ENCODE results near the gene RAB3C.
"Not testable (repeated sequence)": the region's sequence is repeated elsewhere in the genome, so short reads cannot be mapped to it uniquely, and the experiment has no call there.

Gene RAB3C

DNA sequence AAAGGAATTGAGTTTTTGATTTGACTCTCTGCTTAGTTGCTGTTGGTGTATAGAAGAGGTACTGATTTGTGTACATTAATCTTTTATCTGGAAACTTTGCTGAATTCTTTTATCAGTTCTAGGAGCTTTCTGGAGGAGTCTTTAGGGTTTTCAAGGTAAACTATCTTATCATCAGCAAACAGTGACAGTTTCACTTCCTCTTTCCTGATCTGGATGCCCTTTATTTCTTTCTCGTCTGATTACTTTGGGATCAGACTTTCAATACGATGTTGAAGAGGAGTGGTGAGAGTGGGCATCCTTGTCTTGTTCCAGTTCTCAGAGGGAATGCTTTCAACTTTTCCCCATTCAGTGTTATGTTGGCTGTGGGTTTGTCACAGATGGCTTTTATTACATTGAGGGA is 17.7 kb downstream of the RAB3C start:
- in situ Hi-C loops (cut with HindIII; ENCODE audit: low sequenced_read_pairs): not testable (repeated sequence)

DNA sequence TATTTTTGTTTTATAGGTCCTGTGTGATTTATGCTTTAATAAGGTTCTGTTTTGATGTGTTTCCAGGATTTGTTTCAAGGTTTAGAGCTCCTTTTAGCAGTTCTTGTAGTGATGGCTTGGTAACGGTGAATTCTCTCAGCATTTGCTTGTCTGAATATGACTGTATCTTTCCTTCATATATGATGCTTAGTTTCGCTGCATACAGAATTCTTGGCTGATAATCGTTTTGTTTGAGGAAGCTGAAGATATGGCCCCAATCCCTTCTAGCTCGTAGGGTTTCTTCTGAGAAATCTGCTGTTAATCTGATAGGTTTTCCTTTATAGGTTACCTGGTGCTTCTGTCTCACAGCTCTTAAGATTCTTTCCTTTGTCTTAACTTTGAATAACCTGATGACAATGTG is 20.0 kb downstream of the RAB3C start:
- in situ Hi-C loops (cut with HindIII; ENCODE audit: low sequenced_read_pairs): not testable (repeated sequence)

DNA sequence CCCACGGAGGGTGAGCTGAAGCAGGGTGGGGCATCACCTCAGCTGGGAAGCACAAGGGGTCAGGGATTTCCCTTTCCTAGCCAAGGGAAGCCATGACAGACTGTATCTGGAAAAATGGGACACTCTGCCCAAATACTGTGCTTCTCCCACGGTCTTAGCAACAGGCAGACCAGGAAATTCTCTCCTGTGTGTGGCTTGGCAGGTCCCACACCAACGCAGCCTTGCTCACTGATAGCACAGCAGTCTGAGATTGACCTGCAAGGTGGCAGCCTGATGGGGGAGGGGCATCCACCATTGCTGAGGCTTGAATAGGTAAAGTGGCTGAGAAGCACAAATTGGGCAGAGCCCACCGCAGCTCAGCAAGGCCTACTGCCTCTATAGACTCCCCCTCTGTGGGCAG is 23.2 kb downstream of the RAB3C start:
- in situ Hi-C loops (cut with HindIII; ENCODE audit: low sequenced_read_pairs): no loop called here

- in situ Hi-C loops (cut with HindIII; ENCODE audit: low sequenced_read_pairs): loop anchor here (5.0 kb wide), 1 partner anchor 64 kb away; no protein-coding TSS in a partner anchor
These were observed 33.1 kb downstream of the RAB3C start for GRCh38 chr5:58615972-58616371.

- in situ Hi-C loops (cut with HindIII; ENCODE audit: low sequenced_read_pairs): loop anchor here (5.0 kb wide), 1 partner anchor 65 kb away; no protein-coding TSS in a partner anchor
These were observed 34.4 kb downstream of the RAB3C start for GRCh38 chr5:58617241-58617640.

DNA sequence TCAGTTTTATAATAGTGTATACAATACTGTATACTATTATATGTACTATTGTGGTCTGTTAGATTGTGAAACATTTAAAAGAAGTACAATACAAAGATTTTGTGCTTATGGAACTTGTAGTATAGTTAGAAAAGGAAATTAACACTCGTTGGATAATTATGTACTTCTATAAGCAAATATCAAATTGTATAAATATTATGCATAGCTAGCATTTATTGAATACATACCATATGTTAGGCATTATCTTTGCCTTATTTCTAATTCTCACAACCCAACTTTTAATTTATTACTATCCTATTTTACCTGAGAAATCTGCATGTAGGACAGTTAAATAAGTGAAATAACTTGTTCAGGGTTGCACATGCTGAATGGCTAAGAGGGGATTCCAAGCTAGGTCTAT is 37.5 kb downstream of the RAB3C start:
- in situ Hi-C loops (cut with HindIII; ENCODE audit: low sequenced_read_pairs): no loop called here

GRCh38 chr5:58622936-58623871 is 40.3 kb downstream of the RAB3C start:
- in situ Hi-C loops (cut with HindIII; ENCODE audit: low sequenced_read_pairs): no loop called here

GRCh38 chr5:58628626-58629025 is 45.8 kb downstream of the RAB3C start:
- in situ Hi-C loops (cut with HindIII; ENCODE audit: low sequenced_read_pairs): no loop called here

DNA sequence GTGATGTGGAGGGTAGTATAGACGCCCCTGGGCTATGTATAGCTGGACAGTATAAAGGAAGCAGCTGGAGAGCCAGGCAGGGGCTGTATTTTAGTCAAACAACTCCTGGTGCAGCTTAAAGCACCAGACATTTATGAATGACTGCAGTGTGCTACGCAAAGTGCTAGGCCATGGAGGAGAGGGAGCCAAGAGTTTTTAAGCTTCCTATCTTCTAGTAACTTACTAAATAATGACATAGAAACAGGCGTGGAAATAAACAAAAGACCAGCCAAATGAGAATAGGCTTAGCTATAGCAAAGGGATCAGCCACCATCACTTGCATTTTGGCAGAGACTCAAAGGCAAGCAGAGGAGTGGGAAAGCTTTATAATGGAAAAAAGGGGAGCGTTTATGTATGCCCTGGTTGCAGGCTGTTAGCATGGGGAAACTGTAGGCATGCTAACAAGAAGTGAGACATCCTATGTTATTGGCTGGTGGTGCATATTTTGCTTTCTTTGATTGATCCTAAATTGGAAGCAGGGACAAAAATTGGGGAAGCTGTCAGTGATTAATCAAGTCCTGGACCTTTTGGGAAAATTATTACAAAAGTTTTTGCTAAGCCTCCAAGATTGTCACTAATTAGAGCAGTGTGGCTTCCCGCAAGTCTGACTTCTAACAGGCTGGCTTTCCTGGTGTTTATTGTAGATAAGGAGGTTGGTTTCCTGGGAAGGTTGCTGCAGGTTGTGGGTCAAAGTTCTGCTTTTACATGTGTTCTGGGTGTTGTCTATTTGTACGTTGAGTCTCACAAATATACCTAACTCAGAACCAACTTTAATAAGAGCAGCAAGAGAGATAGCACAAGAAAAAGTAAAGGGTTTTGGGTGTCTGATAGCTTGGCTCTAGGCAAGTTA is 46.6 kb downstream of the RAB3C start:
- in situ Hi-C loops (cut with HindIII; ENCODE audit: low sequenced_read_pairs): no loop called here

GRCh38 chr5:58631895-58632294 is 49.0 kb downstream of the RAB3C start:
- in situ Hi-C loops (cut with HindIII; ENCODE audit: low sequenced_read_pairs): no loop called here

- in situ Hi-C loops (cut with HindIII; ENCODE audit: low sequenced_read_pairs): no loop called here
These were observed 52.5 kb downstream of the RAB3C start for GRCh38 chr5:58635416-58635815.

- in situ Hi-C loops (cut with HindIII; ENCODE audit: low sequenced_read_pairs): no loop called here
These were observed 57.1 kb downstream of the RAB3C start for GRCh38 chr5:58640011-58640410.

- in situ Hi-C loops (cut with HindIII; ENCODE audit: low sequenced_read_pairs): no loop called here
These were observed 58.7 kb downstream of the RAB3C start for GRCh38 chr5:58641533-58641932.

DNA sequence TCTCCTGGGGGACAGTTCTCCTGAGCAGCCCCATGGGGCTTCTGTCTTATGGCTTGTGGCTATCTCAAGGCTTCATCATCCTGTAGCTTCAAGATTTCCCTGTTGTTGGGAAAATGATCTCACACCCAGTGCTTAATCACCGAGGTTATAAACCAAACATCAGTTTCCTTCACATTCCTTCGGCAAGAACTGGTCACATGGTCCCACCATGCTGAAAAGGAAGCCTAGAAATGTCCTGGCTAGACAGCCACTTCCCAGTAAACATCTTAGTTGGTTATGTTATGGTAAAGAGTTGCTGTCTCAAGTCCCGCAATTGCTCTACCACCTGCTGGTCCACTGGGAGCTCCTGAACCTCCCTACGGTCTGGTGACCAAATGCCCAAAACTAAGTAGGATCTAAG is 66.0 kb downstream of the RAB3C start:
- in situ Hi-C loops (cut with HindIII; ENCODE audit: low sequenced_read_pairs): no loop called here

GRCh38 chr5:58649716-58650115 is 66.8 kb downstream of the RAB3C start:
- in situ Hi-C loops (cut with HindIII; ENCODE audit: low sequenced_read_pairs): no loop called here

DNA sequence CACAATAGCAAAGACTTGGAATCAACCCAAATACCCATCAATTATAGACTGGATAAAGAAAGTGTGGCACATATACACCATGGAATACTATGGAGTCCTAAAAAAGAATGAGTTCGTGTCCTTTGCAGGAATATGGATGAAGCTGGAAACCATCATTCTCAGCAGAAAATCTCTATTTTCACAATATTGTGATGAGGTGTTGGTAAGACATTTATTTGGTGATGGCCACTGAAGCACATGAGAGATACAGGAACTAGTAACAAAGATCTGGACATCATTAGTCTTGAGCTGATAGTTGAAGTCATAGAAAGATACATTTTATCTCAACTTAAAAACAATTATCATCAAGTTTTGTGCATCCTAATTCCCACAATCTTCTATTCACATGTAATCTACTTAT is 70.6 kb downstream of the RAB3C start:
- in situ Hi-C loops (cut with HindIII; ENCODE audit: low sequenced_read_pairs): no loop called here

- in situ Hi-C loops (cut with HindIII; ENCODE audit: low sequenced_read_pairs): no loop called here
These were observed 83.3 kb downstream of the RAB3C start for GRCh38 chr5:58666141-58666540.

DNA sequence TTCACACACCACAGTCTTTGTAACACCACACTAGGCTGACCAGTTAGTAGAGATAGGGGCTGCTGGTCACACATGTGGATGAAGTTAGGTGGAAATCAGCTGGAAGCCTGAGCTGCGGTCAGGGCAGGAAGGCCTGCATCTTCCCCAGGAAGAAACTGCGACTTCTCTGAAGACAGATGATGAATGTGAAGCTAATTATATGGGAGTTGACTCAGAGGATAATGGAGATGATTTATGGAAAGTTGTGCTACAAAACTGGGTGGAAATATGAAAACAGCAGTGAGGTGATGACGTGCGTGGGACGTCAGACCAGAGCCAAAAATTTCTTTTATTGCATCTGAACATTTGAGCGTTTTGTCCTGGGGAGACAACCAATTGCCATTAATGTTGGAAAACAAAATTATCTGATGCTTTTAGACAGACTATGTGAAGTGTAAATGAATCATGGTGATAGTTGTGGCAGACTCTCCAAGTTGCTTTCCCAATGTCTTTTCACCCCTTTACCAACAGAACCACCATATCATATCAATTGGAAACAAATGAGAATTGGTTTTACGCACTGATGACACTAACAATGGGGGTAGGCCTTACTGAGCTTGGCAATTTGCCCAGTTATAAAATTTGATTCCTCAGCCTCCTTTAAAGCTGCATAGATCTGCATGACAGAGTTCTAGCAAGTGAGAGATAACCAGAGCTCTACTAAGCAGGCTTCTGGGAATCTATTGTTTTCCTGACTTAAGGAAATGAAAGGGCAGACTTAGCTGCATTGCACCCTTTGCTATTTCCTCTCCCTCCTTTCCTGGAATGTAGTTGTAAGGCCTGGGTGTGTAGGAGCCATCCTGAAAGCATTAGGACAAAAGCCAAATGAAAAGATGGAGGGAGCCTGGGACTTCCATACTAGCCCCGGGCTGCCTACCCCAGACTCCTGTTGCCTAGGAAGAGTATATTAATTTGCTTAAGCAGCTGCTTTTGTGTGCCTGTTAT is 84.0 kb downstream of the RAB3C start:
- in situ Hi-C loops (cut with HindIII; ENCODE audit: low sequenced_read_pairs): no loop called here

- in situ Hi-C loops (cut with HindIII; ENCODE audit: low sequenced_read_pairs): no loop called here
These were observed 87.7 kb downstream of the RAB3C start for GRCh38 chr5:58670582-58670981.

GRCh38 chr5:58671155-58671554 is 88.3 kb downstream of the RAB3C start:
- in situ Hi-C loops (cut with HindIII; ENCODE audit: low sequenced_read_pairs): no loop called here
